Measurements from ENCODE around the gene KDM1B. TPM values are rescaled to one million over a fixed set of nuclear protein-coding genes. Genes with fewer than 3 reads are reported as not detected.
A peak's percentile ranks its signal among the peaks of the same experiment; 100 is the strongest.

KDM1B gene
- total and polyA plus RNA-seq, 2 experiments from 2014 or later: 3.8 to 9.0 TPM

- ATAC-seq (peak; percentile 46; the same call in 1 of the 3 replicates), DNase-seq (ENCODE audit: low spot score) (no peak)
- Mint-ChIP-seq H3K4me3 (no peak overlapping the region), H3K36me3 (ENCODE audit: low read depth) (peaks cover 87% of the 10 kb centered on the region), H3K27ac (no peak overlapping the region), H3K9me3 (no peaks in the 10 kb centered on the region), H3K27me3 (ENCODE audit: insufficient read depth, low read depth, poor library complexity) (no peaks in the 10 kb centered on the region), H3K4me1 (peaks cover 9% of the 10 kb centered on the region; the same call in 2 of the 3 replicates)
- H3K9me2 ChIP-seq (ENCODE audit: insufficient read depth): no peaks in the 10 kb centered on the region
- H3F3A ChIP-seq (replicated peaks; ENCODE audit: low read depth): no peaks in the 10 kb centered on the region
- H3K4me2 ChIP-seq: no peak overlapping the region
- H2AFZ ChIP-seq: no peak overlapping the region
- peaks cover 50% of the 10 kb centered on the region for H3K36me3 ChIP-seq (ENCODE audit: insufficient read depth)
- no peaks in the 10 kb centered on the region for H3K27me3 ChIP-seq (ENCODE audit: insufficient read depth)
- peaks cover 100% of the 10 kb centered on the region for H3K79me2 ChIP-seq (replicated peaks; ENCODE audit: insufficient read depth)
- no peak overlapping the region for H3K4me3 ChIP-seq
- H3K27ac ChIP-seq (ENCODE audit: low read depth): 0 out of 2 replicates have a peak overlapping the region, but pooled peaks have one; percentile 7
- H4K20me1 ChIP-seq (replicated peaks; ENCODE audit: insufficient read depth): peaks cover 54% of the 10 kb centered on the region
- TF ChIP-seq ETS1 (IDR thresholded peaks at IDR 0.05) (no peak), REST (IDR thresholded peaks at IDR 0.05; ENCODE audit: unreplicated experiment) (no peak), ZNF331 (CRISPR knock-in tag; IDR thresholded peaks at IDR 0.05; ENCODE audit: low read depth) (no peak), STAT1 (IDR thresholded peaks at IDR 0.05; ENCODE audit: unreplicated experiment) (no peak), CREB1 (CRISPR knock-in tag; IDR thresholded peaks at IDR 0.05; ENCODE audit: low read depth) (no peak), ZNF462 (CRISPR knock-in tag; IDR thresholded peaks at IDR 0.05) (no peak), NANOG (IDR thresholded peaks at IDR 0.05; ENCODE audit: borderline replicate concordance) (no peak), POLR2AphosphoS5 (IDR thresholded peaks at IDR 0.05; ENCODE audit: low read depth) (no peak), EZH2phosphoT487 (IDR thresholded peaks at IDR 0.05; ENCODE audit: unreplicated experiment) (no peak), CTCF (conservative IDR thresholded peaks at IDR 0.05; ENCODE audit: low read depth in 2 of 2) (no peak)
- H3K4me1 ChIP-seq (ENCODE audit: insufficient read depth): no peaks in the 10 kb centered on the region
These were observed 98.4 kb downstream of the KDM1B start for GRCh38 chr6:18253635-18254034.

Measured in GM23338 (cell line).